Measurements from ENCODE around the gene MST1R.

GRCh38 chr3:49925485-49925884 lies 21.8 kb upstream of the MST1R start:
- TF ChIP-seq CTCF (conservative IDR thresholded peaks at IDR 0.05; ENCODE audit: low read depth in 2 of 2) (no peak), EZH2 (IDR thresholded peaks at IDR 0.05; ENCODE audit: low read depth, unreplicated experiment) (no peak), POLR2AphosphoS5 (IDR thresholded peaks at IDR 0.05; ENCODE audit: low read depth) (no peak), EZH2phosphoT487 (IDR thresholded peaks at IDR 0.05; ENCODE audit: unreplicated experiment) (no peak), ETS1 (IDR thresholded peaks at IDR 0.05) (no peak), JUNB (IDR thresholded peaks at IDR 0.05; ENCODE audit: unreplicated experiment) (no peak), REST (IDR thresholded peaks at IDR 0.05; ENCODE audit: unreplicated experiment) (no peak), ZNF114 (CRISPR knock-in tag; IDR thresholded peaks at IDR 0.05) (no peak)
